ENCODE data around the gene MTO1. TPM values are rescaled to one million over a fixed set of nuclear protein-coding genes. Genes with fewer than 3 reads are reported as not detected.
"Not testable (repeated sequence)": the region's sequence is repeated elsewhere in the genome, so short reads cannot be mapped to it uniquely, and the experiment has no call there.

The MTO1 gene
- polyA plus RNA-seq, 3 donors, result 8.0 to 22.8 (median 14.4) TPM

GRCh38 chr6:73452107-73452461 lies 9.5 kb upstream of the MTO1 start, which contains the start of gene CGAS:
Gene CGAS, minus strand, starts transcription at chr6:73452297. Its CDS starts 116 bp downstream, at chr6:73452181.
- Histone ChIP-seq H2AFZ (ENCODE audit: insufficient read depth, low read depth, low read length, poor library complexity, severe bottlenecking) (peak within 1 kb of the TSS; percentile 79), H3K79me2 (ENCODE audit: insufficient read depth, low read length) (peaks cover 80% of the 10 kb centered on the region), H3K4me3 (replicated peaks in 1 of 3; ENCODE audit: low read depth in 2 of 3, low read length in 3 of 3) (peak within 1 kb of the TSS; percentile 78 to 97 (median 78)), H3K9me3 (replicated peaks in 1 of 2; ENCODE audit: control insufficient read depth in 1 of 2, insufficient read depth in 1 of 2, low read length in 2 of 2) (no peaks in the 10 kb centered on the region), H3K4me2 (replicated peaks; ENCODE audit: extremely low read depth, low read length, poor library complexity, severe bottlenecking) (peak within 1 kb of the TSS; percentile 95), H4K20me1 (ENCODE audit: insufficient read depth, low read length) (peaks cover 43% of the 10 kb centered on the region), H3K27me3 (ENCODE audit: control insufficient read depth in 2 of 2, insufficient read depth in 2 of 2, low read length in 2 of 2) (no peaks in the 10 kb centered on the region), H3K4me1 (ENCODE audit: control insufficient read depth in 1 of 2, insufficient read depth in 2 of 2, low read length in 2 of 2) (peaks cover 68 to 81% of the 10 kb centered on the region in 2 donors), H3K27ac (ENCODE audit: low read depth in 1 of 2, low read length in 2 of 2) (peak within 1 kb of the TSS; percentile 90 to 92), H3K9ac (ENCODE audit: insufficient read depth, low read length, poor library complexity, severe bottlenecking) (peak within 1 kb of the TSS; percentile 94), H3K36me3 (replicated peaks in 1 of 2; ENCODE audit: control insufficient read depth in 1 of 2, insufficient read depth in 2 of 2, low read length in 2 of 2) (peaks cover 3 to 15% of the 10 kb centered on the region in 2 donors)
- H3K36me3 Mint-ChIP-seq, result peaks cover 5 to 23% of the 10 kb centered on the region in 2 donors
- WGBS (ENCODE audit: insufficient coverage), result 0% methylated on average over 21 of the region's 23 CpGs
- DNase-seq, result peak; percentile 86 to 91 (median 89)
- no peaks in the 10 kb centered on the region for H3K27me3 Mint-ChIP-seq (ENCODE audit: low read depth in 3 of 3)
- peaks cover 0 to 2% (median 0%) of the 10 kb centered on the region in 7 donors for H3K9me3 Mint-ChIP-seq
- no peak for TF ChIP-seq CTCF (IDR thresholded peaks at IDR 0.05)
- H3K4me3 Mint-ChIP-seq, result peak within 1 kb of the TSS; percentile 90 to 94
- peaks cover 63% of the 10 kb centered on the region for H3K4me1 Mint-ChIP-seq
- intact Hi-C loops (cut with micrococcal nuclease), result no loop called here
- peak within 1 kb of the TSS; percentile 83 to 96 (median 92) for H3K27ac Mint-ChIP-seq

GRCh38 chr6:73455865-73456629 lies 5.5 kb upstream of the MTO1 start:
- peak overlapping the region; percentile 79 to 80 for H3K27ac ChIP-seq (ENCODE audit: low read depth in 1 of 2, low read length in 2 of 2)
- peaks cover 4% of the 10 kb centered on the region for H4K20me1 ChIP-seq (ENCODE audit: insufficient read depth, low read length)
- H3K79me2 ChIP-seq (ENCODE audit: insufficient read depth, low read length), result peaks cover 70% of the 10 kb centered on the region
- peaks cover 70 to 76% of the 10 kb centered on the region in 2 donors for H3K4me1 ChIP-seq (ENCODE audit: control insufficient read depth in 1 of 2, insufficient read depth in 2 of 2, low read length in 2 of 2)
- peaks cover 52% of the 10 kb centered on the region for H3K4me1 Mint-ChIP-seq
- H3K27me3 ChIP-seq (ENCODE audit: control insufficient read depth in 2 of 2, insufficient read depth in 2 of 2, low read length in 2 of 2), result no peaks in the 10 kb centered on the region
- peak overlapping the region; percentile 69 for H3K4me2 ChIP-seq (replicated peaks; ENCODE audit: extremely low read depth, low read length, poor library complexity, severe bottlenecking)
- H3K9me3 Mint-ChIP-seq, result peaks cover 0 to 2% (median 0%) of the 10 kb centered on the region in 7 donors
- H3K27me3 Mint-ChIP-seq (ENCODE audit: low read depth in 3 of 3), result no peaks in the 10 kb centered on the region
- no peaks in the 10 kb centered on the region for H3K9me3 ChIP-seq (replicated peaks in 1 of 2; ENCODE audit: control insufficient read depth in 1 of 2, insufficient read depth in 1 of 2, low read length in 2 of 2)
- peak overlapping the region in 1 of 2 donors; percentile 70 for H3K4me3 Mint-ChIP-seq
- no peaks in the 10 kb centered on the region for H3K36me3 ChIP-seq (replicated peaks in 1 of 2; ENCODE audit: control insufficient read depth in 1 of 2, insufficient read depth in 2 of 2, low read length in 2 of 2)
- H3K9ac ChIP-seq (ENCODE audit: insufficient read depth, low read length, poor library complexity, severe bottlenecking), result no peak overlapping the region
- TF ChIP-seq CTCF (IDR thresholded peaks at IDR 0.05), result no peak
- DNase-seq, result peak; percentile 76 to 97 (median 88)
- H3K36me3 Mint-ChIP-seq, result no peaks in the 10 kb centered on the region
- no peak overlapping the region for H2AFZ ChIP-seq (ENCODE audit: insufficient read depth, low read depth, low read length, poor library complexity, severe bottlenecking)
- peak overlapping the region in 1 of 3 experiments; percentile 53 for H3K4me3 ChIP-seq (replicated peaks in 1 of 3; ENCODE audit: low read depth in 2 of 3, low read length in 3 of 3)
- peak overlapping the region; percentile 83 to 96 (median 91) for H3K27ac Mint-ChIP-seq
- no CpG with 5 or more reads among the region's 3 CpGs for WGBS (ENCODE audit: insufficient coverage)
- intact Hi-C loops (cut with micrococcal nuclease), result no loop called here

GRCh38 chr6:73459474-73459873 lies 2.1 kb upstream of the MTO1 start:
- H3K79me2 ChIP-seq (ENCODE audit: insufficient read depth, low read length), result peaks cover 68% of the 10 kb centered on the region
- H3K4me2 ChIP-seq (replicated peaks; ENCODE audit: extremely low read depth, low read length, poor library complexity, severe bottlenecking); H3K36me3 ChIP-seq (replicated peaks in 1 of 2; ENCODE audit: control insufficient read depth in 1 of 2, insufficient read depth in 2 of 2, low read length in 2 of 2); H3K4me3 Mint-ChIP-seq; H3K9me3 Mint-ChIP-seq; H3K27me3 ChIP-seq (ENCODE audit: control insufficient read depth in 2 of 2, insufficient read depth in 2 of 2, low read length in 2 of 2); H3K9ac ChIP-seq (ENCODE audit: insufficient read depth, low read length, poor library complexity, severe bottlenecking); intact Hi-C loops (cut with micrococcal nuclease); H3K9me3 ChIP-seq (replicated peaks in 1 of 2; ENCODE audit: control insufficient read depth in 1 of 2, insufficient read depth in 1 of 2, low read length in 2 of 2); H2AFZ ChIP-seq (ENCODE audit: insufficient read depth, low read depth, low read length, poor library complexity, severe bottlenecking); DNase-seq; H3K27me3 Mint-ChIP-seq (ENCODE audit: low read depth in 3 of 3); H3K36me3 Mint-ChIP-seq; H4K20me1 ChIP-seq (ENCODE audit: insufficient read depth, low read length); H3K4me3 ChIP-seq (replicated peaks in 1 of 3; ENCODE audit: low read depth in 2 of 3, low read length in 3 of 3); H3K27ac ChIP-seq (ENCODE audit: low read depth in 1 of 2, low read length in 2 of 2): not testable (repeated sequence)
- peaks cover 63 to 76% of the 10 kb centered on the region in 2 donors for H3K4me1 ChIP-seq (ENCODE audit: control insufficient read depth in 1 of 2, insufficient read depth in 2 of 2, low read length in 2 of 2)
- Mint-ChIP-seq H3K4me1 (peaks cover 57% of the 10 kb centered on the region), H3K27ac (peak overlapping the region in 6 of 7 donors; percentile 16 to 72 (median 56))
- 25% methylated on average over 4 of the region's 7 CpGs for WGBS (ENCODE audit: insufficient coverage)
